WI38 (cell line): ENCODE data around the gene SAMD4A.
"Not testable (repeated sequence)": the region's sequence is repeated elsewhere in the genome, so short reads cannot be mapped to it uniquely, and the experiment has no call there.

ENCODE experiments used
- H3K4me3 ChIP-seq: 2 replicates; pipeline ENCODE4 v1.5.1; 2011; ENCODE audit warnings: low read depth, mild to moderate bottlenecking, control low read depth, low read length
- CTCF ChIP-seq: IDR thresholded peaks from 2 replicates; pipeline ENCODE4 v1.5.1; 2012; ENCODE audit warnings: low read depth, mild to moderate bottlenecking, control low read depth, low read length

Gene SAMD4A

GRCh38 chr14:54796961-54797360 is 230.0 kb downstream of the SAMD4A start:
- no peak overlapping the region for H3K4me3 ChIP-seq
- TF ChIP-seq CTCF = no peak

GRCh38 chr14:54797556-54797955 is 230.6 kb downstream of the SAMD4A start:
- no peak for TF ChIP-seq CTCF
- no peak overlapping the region for H3K4me3 ChIP-seq

GRCh38 chr14:54797986-54798385 is 231.1 kb downstream of the SAMD4A start:
- no peak overlapping the region for H3K4me3 ChIP-seq
- TF ChIP-seq CTCF = no peak

GRCh38 chr14:54798465-54799124 is 231.7 kb downstream of the SAMD4A start:
- no peak overlapping the region for H3K4me3 ChIP-seq
- no peak for TF ChIP-seq CTCF

- not testable (repeated sequence) for H3K4me3 ChIP-seq
These were observed 234.6 kb downstream of the SAMD4A start for GRCh38 chr14:54801482-54801881.

GRCh38 chr14:54803396-54803795 is 236.5 kb downstream of the SAMD4A start:
- no peak for TF ChIP-seq CTCF
- no peak overlapping the region for H3K4me3 ChIP-seq

GRCh38 chr14:54803926-54804537 is 237.1 kb downstream of the SAMD4A start:
- no peak for TF ChIP-seq CTCF
- no peak overlapping the region for H3K4me3 ChIP-seq
